Measurements from ENCODE around the gene LCN1. TPM values are rescaled to one million over a fixed set of nuclear protein-coding genes. Genes with fewer than 3 reads are reported as not detected.

The LCN1 gene
- total RNA-seq, 1 donor: not detected

- no peaks in the 10 kb centered on the region for H3K9me3 ChIP-seq (ENCODE audit: low read depth, low read length)
- H3K36me3 ChIP-seq (ENCODE audit: insufficient read depth, low read length): no peaks in the 10 kb centered on the region
- no peaks in the 10 kb centered on the region for H4K20me1 ChIP-seq (ENCODE audit: insufficient read depth, low read length)
- no peaks in the 10 kb centered on the region for H3K79me2 ChIP-seq (ENCODE audit: insufficient read depth, low read length)
- H3K4me3 ChIP-seq (ENCODE audit: insufficient read depth, low read length): no peak overlapping the region
- TF ChIP-seq CTCF (IDR thresholded peaks at IDR 0.05; ENCODE audit: extremely low read depth, low read depth, low read length): no peak
- no peak overlapping the region for H3K4me2 ChIP-seq (ENCODE audit: insufficient read depth, low read length)
- no peak overlapping the region for H3K27ac ChIP-seq (ENCODE audit: low read depth, low read length)
- H3K4me1 ChIP-seq (ENCODE audit: insufficient read depth, low read length): no peaks in the 10 kb centered on the region
- H3K27me3 ChIP-seq (ENCODE audit: insufficient read depth, low read length): no peaks in the 10 kb centered on the region
- no peak for DNase-seq (ENCODE audit: insufficient read length, low spot score, missing footprints)
- H2AFZ ChIP-seq (ENCODE audit: low read length): no peak overlapping the region
These were observed 44.4 kb downstream of the LCN1 start for GRCh38 chr9:135565636-135566035.

GRCh38 chr9:135566552-135566951, 45.3 kb downstream of the LCN1 start:
- no peak overlapping the region for H3K27ac ChIP-seq (ENCODE audit: low read depth, low read length)
- H3K27me3 ChIP-seq (ENCODE audit: insufficient read depth, low read length): no peaks in the 10 kb centered on the region
- no peak overlapping the region for H2AFZ ChIP-seq (ENCODE audit: low read length)
- no peak for DNase-seq (ENCODE audit: insufficient read length, low spot score, missing footprints)
- no peaks in the 10 kb centered on the region for H3K4me1 ChIP-seq (ENCODE audit: insufficient read depth, low read length)
- H3K4me2 ChIP-seq (ENCODE audit: insufficient read depth, low read length): no peak overlapping the region
- TF ChIP-seq CTCF (IDR thresholded peaks at IDR 0.05; ENCODE audit: extremely low read depth, low read depth, low read length): no peak
- H3K4me3 ChIP-seq (ENCODE audit: insufficient read depth, low read length): no peak overlapping the region
- H3K79me2 ChIP-seq (ENCODE audit: insufficient read depth, low read length): no peaks in the 10 kb centered on the region
- H3K9me3 ChIP-seq (ENCODE audit: low read depth, low read length): no peaks in the 10 kb centered on the region
- no peaks in the 10 kb centered on the region for H4K20me1 ChIP-seq (ENCODE audit: insufficient read depth, low read length)
- H3K36me3 ChIP-seq (ENCODE audit: insufficient read depth, low read length): no peaks in the 10 kb centered on the region

GRCh38 chr9:135567311-135567710, 46.1 kb downstream of the LCN1 start:
- Histone ChIP-seq H3K4me2 (ENCODE audit: insufficient read depth, low read length) (no peak overlapping the region), H3K36me3 (ENCODE audit: insufficient read depth, low read length) (no peaks in the 10 kb centered on the region), H3K27ac (ENCODE audit: low read depth, low read length) (no peak overlapping the region), H3K4me1 (ENCODE audit: insufficient read depth, low read length) (no peaks in the 10 kb centered on the region), H3K9me3 (ENCODE audit: low read depth, low read length) (no peaks in the 10 kb centered on the region), H3K27me3 (ENCODE audit: insufficient read depth, low read length) (no peaks in the 10 kb centered on the region), H4K20me1 (ENCODE audit: insufficient read depth, low read length) (no peaks in the 10 kb centered on the region), H3K79me2 (ENCODE audit: insufficient read depth, low read length) (no peaks in the 10 kb centered on the region), H3K4me3 (ENCODE audit: insufficient read depth, low read length) (no peak overlapping the region), H2AFZ (ENCODE audit: low read length) (no peak overlapping the region)
- no peak for TF ChIP-seq CTCF (IDR thresholded peaks at IDR 0.05; ENCODE audit: extremely low read depth, low read depth, low read length)
- no peak for DNase-seq (ENCODE audit: insufficient read length, low spot score, missing footprints)

- H3K27me3 ChIP-seq (ENCODE audit: insufficient read depth, low read length): no peaks in the 10 kb centered on the region
- H3K4me1 ChIP-seq (ENCODE audit: insufficient read depth, low read length): no peaks in the 10 kb centered on the region
- H2AFZ ChIP-seq (ENCODE audit: low read length): no peak overlapping the region
- no peak overlapping the region for H3K4me3 ChIP-seq (ENCODE audit: insufficient read depth, low read length)
- peak; percentile 25 for DNase-seq (ENCODE audit: insufficient read length, low spot score, missing footprints)
- H3K36me3 ChIP-seq (ENCODE audit: insufficient read depth, low read length): no peaks in the 10 kb centered on the region
- no peaks in the 10 kb centered on the region for H3K9me3 ChIP-seq (ENCODE audit: low read depth, low read length)
- no peak overlapping the region for H3K27ac ChIP-seq (ENCODE audit: low read depth, low read length)
- H4K20me1 ChIP-seq (ENCODE audit: insufficient read depth, low read length): no peaks in the 10 kb centered on the region
- H3K4me2 ChIP-seq (ENCODE audit: insufficient read depth, low read length): no peak overlapping the region
- H3K79me2 ChIP-seq (ENCODE audit: insufficient read depth, low read length): no peaks in the 10 kb centered on the region
- TF ChIP-seq CTCF (IDR thresholded peaks at IDR 0.05; ENCODE audit: extremely low read depth, low read depth, low read length): no peak
These were observed 46.8 kb downstream of the LCN1 start for GRCh38 chr9:135568026-135568425.

All from osteoblast (primary cell).